IMR-90 (cell line): ENCODE results near the gene NFATC1.

Experiments
- BHLHE40 ChIP-seq: fragments of 150-350 bp; IDR thresholded peaks from 2 replicates; pipeline ENCODE4 v1.6.1; 2016; ENCODE audit warnings: mild to moderate bottlenecking, low read depth, low read length
- CEBPB ChIP-seq: IDR thresholded peaks from 2 replicates; pipeline ENCODE4 v1.6.1; 2012; ENCODE audit warnings: low read depth, low read length, improper control_type of control experiment
- MXI1 ChIP-seq: IDR thresholded peaks from 2 replicates; pipeline ENCODE4 v1.6.1; 2012; ENCODE audit warnings: low read depth, mild to moderate bottlenecking, low read length, moderate library complexity, borderline replicate concordance
- NFE2L2 ChIP-seq: fragments of 150-350 bp; IDR thresholded peaks from 2 replicates; pipeline ENCODE4 v1.6.1; 2016; ENCODE audit warnings: low read depth, mild to moderate bottlenecking, low read length
- POLR2A ChIP-seq: IDR thresholded peaks from 2 replicates; pipeline ENCODE4 v1.6.1; 2012; ENCODE audit warnings: mild to moderate bottlenecking, low read depth, low read length
- RAD21 ChIP-seq: IDR thresholded peaks from 2 replicates; pipeline ENCODE4 v1.6.1; 2012; ENCODE audit warnings: low read length, improper control_type of control experiment
- RCOR1 ChIP-seq: IDR thresholded peaks from 2 replicates; pipeline ENCODE4 v1.6.1; 2012; ENCODE audit warnings: mild to moderate bottlenecking, low read length, improper control_type of control experiment; ENCODE audit not compliant: insufficient replicate concordance
- TF ChIP-seq, protein P1 (sequence below): conservative IDR thresholded peaks from 2 replicates; pipeline ENCODE4 v1.5.1; 2012; ENCODE audit warnings: mild to moderate bottlenecking, low read depth, low read length, improper control_type of control experiment
- TF ChIP-seq, protein P2 (sequence below): fragments of 150-350 bp; IDR thresholded peaks from 2 replicates; pipeline ENCODE4 v1.6.1; 2017; ENCODE audit warnings: mild to moderate bottlenecking, antibody characterized with exemption, low read length, low read depth

DNA sequence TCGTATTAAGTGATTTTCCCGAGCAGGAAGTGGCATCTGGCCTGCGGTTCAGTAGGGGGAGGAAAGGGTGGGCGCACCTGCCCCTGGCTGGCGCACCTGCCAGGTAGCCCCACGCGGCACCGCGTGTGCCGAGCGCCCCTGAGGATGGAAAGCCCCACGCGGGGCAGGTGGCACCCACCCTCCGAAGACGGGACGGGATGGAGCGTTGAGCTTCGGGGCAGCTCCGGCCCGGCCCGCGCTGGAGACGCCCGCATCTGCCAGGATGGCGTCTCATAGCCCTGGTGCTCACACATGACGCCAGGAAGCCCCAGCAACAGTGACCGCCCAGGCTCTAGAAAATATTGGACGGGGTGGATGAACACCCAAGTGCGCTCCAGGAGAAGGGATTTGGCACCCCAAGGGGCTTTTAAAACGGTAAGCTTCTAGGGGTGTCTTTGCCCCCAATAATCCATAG lies 2.5 kb upstream of the NFATC1 start:
- no peak for TF ChIP-seq POLR2A
- no peak for TF ChIP-seq MXI1
- TF ChIP-seq, protein P1, sequence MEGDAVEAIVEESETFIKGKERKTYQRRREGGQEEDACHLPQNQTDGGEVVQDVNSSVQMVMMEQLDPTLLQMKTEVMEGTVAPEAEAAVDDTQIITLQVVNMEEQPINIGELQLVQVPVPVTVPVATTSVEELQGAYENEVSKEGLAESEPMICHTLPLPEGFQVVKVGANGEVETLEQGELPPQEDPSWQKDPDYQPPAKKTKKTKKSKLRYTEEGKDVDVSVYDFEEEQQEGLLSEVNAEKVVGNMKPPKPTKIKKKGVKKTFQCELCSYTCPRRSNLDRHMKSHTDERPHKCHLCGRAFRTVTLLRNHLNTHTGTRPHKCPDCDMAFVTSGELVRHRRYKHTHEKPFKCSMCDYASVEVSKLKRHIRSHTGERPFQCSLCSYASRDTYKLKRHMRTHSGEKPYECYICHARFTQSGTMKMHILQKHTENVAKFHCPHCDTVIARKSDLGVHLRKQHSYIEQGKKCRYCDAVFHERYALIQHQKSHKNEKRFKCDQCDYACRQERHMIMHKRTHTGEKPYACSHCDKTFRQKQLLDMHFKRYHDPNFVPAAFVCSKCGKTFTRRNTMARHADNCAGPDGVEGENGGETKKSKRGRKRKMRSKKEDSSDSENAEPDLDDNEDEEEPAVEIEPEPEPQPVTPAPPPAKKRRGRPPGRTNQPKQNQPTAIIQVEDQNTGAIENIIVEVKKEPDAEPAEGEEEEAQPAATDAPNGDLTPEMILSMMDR, result no peak
- TF ChIP-seq, protein P2, sequence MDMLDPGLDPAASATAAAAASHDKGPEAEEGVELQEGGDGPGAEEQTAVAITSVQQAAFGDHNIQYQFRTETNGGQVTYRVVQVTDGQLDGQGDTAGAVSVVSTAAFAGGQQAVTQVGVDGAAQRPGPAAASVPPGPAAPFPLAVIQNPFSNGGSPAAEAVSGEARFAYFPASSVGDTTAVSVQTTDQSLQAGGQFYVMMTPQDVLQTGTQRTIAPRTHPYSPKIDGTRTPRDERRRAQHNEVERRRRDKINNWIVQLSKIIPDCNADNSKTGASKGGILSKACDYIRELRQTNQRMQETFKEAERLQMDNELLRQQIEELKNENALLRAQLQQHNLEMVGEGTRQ, result no peak
- TF ChIP-seq BHLHE40, result no peak
- no peak for TF ChIP-seq RAD21
- TF ChIP-seq NFE2L2, result no peak
- TF ChIP-seq CEBPB, result no peak
- no peak for TF ChIP-seq RCOR1
